ENCODE data around the gene PCGF6. TPM values are rescaled to one million over a fixed set of nuclear protein-coding genes. Genes with fewer than 3 reads are reported as not detected.
"Not testable (repeated sequence)": the region's sequence is repeated elsewhere in the genome, so short reads cannot be mapped to it uniquely, and the experiment has no call there.

The PCGF6 gene
- total RNA-seq, 1 donor from 2014 or later = 6.3 TPM

GRCh38 chr10:103316087-103316486 is 34.9 kb downstream of the PCGF6 start:
- no peak for DNase-seq (ENCODE audit: low spot score)

- no peak for DNase-seq (ENCODE audit: low spot score)
Observed at GRCh38 chr10:103310197-103310596, 40.7 kb downstream of the PCGF6 start.

- no peak for DNase-seq (ENCODE audit: low spot score)
Observed at GRCh38 chr10:103307594-103307993, 43.3 kb downstream of the PCGF6 start.

GRCh38 chr10:103295374-103296015 is 55.4 kb downstream of the PCGF6 start:
- no peak for DNase-seq (ENCODE audit: low spot score)

- DNase-seq (ENCODE audit: low spot score) = no peak
Observed at GRCh38 chr10:103291588-103291987, 59.4 kb downstream of the PCGF6 start.

- DNase-seq (ENCODE audit: low spot score) = no peak
Observed at GRCh38 chr10:103287992-103288391, 62.9 kb downstream of the PCGF6 start.

GRCh38 chr10:103284170-103284569 is 66.8 kb downstream of the PCGF6 start:
- no peak for DNase-seq (ENCODE audit: low spot score)

GRCh38 chr10:103282961-103283360 is 68.0 kb downstream of the PCGF6 start:
- no peak for DNase-seq (ENCODE audit: low spot score)

GRCh38 chr10:103281753-103282152 is 69.2 kb downstream of the PCGF6 start:
- DNase-seq (ENCODE audit: low spot score) = no peak

GRCh38 chr10:103280506-103280905 is 70.4 kb downstream of the PCGF6 start:
- DNase-seq (ENCODE audit: low spot score) = no peak

GRCh38 chr10:103280031-103280430 is 70.9 kb downstream of the PCGF6 start:
- DNase-seq (ENCODE audit: low spot score) = no peak

GRCh38 chr10:103278862-103279298 is 72.1 kb downstream of the PCGF6 start:
- peak; percentile 48 for DNase-seq (ENCODE audit: low spot score)

GRCh38 chr10:103278537-103278823 is 72.5 kb downstream of the PCGF6 start:
- DNase-seq (ENCODE audit: low spot score) = no peak

GRCh38 chr10:103277713-103278536 is 73.0 kb downstream of the PCGF6 start:
- no peak for DNase-seq (ENCODE audit: low spot score)

- no peak for DNase-seq (ENCODE audit: low spot score)
Observed at GRCh38 chr10:103276896-103277712, 73.8 kb downstream of the PCGF6 start, which contains the start of gene INA. INA (plus strand) TSS chr10:103277138; CDS start chr10:103277212, 74 bp downstream.

GRCh38 chr10:103276251-103276895 is 74.6 kb downstream of the PCGF6 start:
- DNase-seq (ENCODE audit: low spot score) = no peak

- DNase-seq (ENCODE audit: low spot score) = no peak
Observed at GRCh38 chr10:103273041-103273441, 77.9 kb downstream of the PCGF6 start.

- peak; percentile 64 for DNase-seq (ENCODE audit: low spot score)
Observed at GRCh38 chr10:103265717-103266329, 85.1 kb downstream of the PCGF6 start.

- no peak for DNase-seq (ENCODE audit: low spot score)
Observed at GRCh38 chr10:103262229-103262628, 88.7 kb downstream of the PCGF6 start.

- DNase-seq (ENCODE audit: low spot score) = no peak
Observed at GRCh38 chr10:103259989-103260388, 91.0 kb downstream of the PCGF6 start.

- not testable (repeated sequence) for DNase-seq (ENCODE audit: low spot score)
Observed at GRCh38 chr10:103258928-103259327, 92.0 kb downstream of the PCGF6 start.
